ENCODE results near the gene TOX2. TPM values are rescaled to one million over a fixed set of nuclear protein-coding genes. Genes with fewer than 3 reads are reported as not detected.

The TOX2 gene
- total and polyA plus RNA-seq, 5 donors from 2014 or later, result 2.0 to 9.2 (median 3.4) TPM

DNA sequence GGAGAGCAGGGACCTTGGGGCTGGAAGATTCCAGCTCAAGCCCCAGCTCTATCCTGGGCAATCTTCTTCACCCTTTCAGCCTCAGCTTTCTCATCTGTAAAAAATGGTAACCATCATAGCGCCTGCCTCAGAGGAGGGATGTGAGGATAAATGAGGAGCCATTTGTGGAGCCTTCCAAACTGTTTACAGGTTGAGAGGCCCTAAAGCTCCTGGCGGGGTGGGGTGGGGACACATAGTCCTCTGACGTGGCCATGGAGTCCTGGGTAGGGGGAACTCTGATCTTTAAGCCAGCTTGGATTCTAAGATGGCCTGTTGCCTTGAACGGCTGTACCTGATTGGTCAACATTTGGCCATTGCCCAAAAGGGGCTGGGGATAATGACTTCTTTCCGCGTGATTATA is 111.1 kb downstream of the TOX2 start:
- no peak overlapping the region for H3K4me3 ChIP-seq (ENCODE audit: low read depth, low read length)
- H3K4me1 ChIP-seq (ENCODE audit: control insufficient read depth, insufficient read depth, low read length, poor library complexity, severe bottlenecking), result peaks cover 20% of the 10 kb centered on the region
- Mint-ChIP-seq H3K27ac (no peak overlapping the region), H3K27me3 (peaks cover 10% of the 10 kb centered on the region), H3K4me3 (no peak overlapping the region), H3K36me3 (no peaks in the 10 kb centered on the region), H3K9me3 (no peaks in the 10 kb centered on the region), H3K4me1 (peaks cover 0 to 49% (median 29%) of the 10 kb centered on the region in 4 donors)
- H3K27me3 ChIP-seq (ENCODE audit: control insufficient read depth, insufficient read depth, low read length), result no peaks in the 10 kb centered on the region
- no peaks in the 10 kb centered on the region for H3K9me3 ChIP-seq (ENCODE audit: control insufficient read depth in 2 of 2, low read length in 2 of 2)
- H3K36me3 ChIP-seq (ENCODE audit: control insufficient read depth, insufficient read depth, low read length), result no peaks in the 10 kb centered on the region
- DNase-seq (no peak), ATAC-seq (ENCODE audit: low read depth in 2 of 2) (no peak)
- no peak overlapping the region for H3K27ac ChIP-seq (ENCODE audit: insufficient read depth, low read length, poor library complexity, severe bottlenecking)

DNA sequence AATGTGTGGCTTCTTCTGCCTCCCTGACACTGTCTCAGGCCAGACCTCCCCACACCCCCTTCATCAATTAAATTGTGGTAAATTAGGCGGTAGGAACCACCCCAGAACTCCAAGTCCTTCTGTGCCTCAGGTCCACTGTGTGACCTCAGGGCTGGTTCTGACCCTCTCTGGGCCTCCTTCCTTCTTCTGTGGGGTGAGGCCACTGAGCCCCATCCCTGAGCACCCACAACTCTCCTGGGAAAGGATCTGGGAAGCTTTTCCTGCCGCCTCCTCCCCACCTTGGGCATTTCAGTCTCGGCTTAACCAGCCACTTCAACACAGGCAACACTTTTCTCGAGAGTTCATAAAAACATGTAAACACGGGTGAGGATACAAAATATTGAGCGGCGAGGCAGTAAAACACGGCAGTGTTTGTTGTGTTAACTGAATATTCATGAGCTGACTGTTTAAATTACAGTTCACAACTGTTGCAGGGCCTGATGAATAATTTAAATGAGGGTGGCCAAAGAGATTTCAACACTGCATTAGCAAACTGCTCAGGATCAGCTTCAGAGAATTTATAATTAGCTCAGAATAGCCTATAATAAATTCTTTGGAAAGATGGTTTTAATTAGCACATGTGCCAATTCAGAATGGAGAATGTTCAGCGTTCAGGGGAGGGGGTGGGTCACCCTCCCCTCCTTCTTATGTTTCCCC is 112.1 kb downstream of the TOX2 start:
- no peak overlapping the region for H3K4me3 Mint-ChIP-seq
- peak overlapping the region in 1 of 3 donors; percentile 43 for H3K27ac Mint-ChIP-seq
- H3K36me3 Mint-ChIP-seq, result no peaks in the 10 kb centered on the region
- DNase-seq, result no peak
- H3K27me3 Mint-ChIP-seq, result peaks cover 10% of the 10 kb centered on the region
- no peak overlapping the region for H3K4me3 ChIP-seq (ENCODE audit: low read depth, low read length)
- no peaks in the 10 kb centered on the region for H3K36me3 ChIP-seq (ENCODE audit: control insufficient read depth, insufficient read depth, low read length)
- no peaks in the 10 kb centered on the region for H3K9me3 ChIP-seq (ENCODE audit: control insufficient read depth in 2 of 2, low read length in 2 of 2)
- peaks cover 0 to 53% (median 29%) of the 10 kb centered on the region in 4 donors for H3K4me1 Mint-ChIP-seq
- no peak overlapping the region for H3K27ac ChIP-seq (ENCODE audit: insufficient read depth, low read length, poor library complexity, severe bottlenecking)
- H3K4me1 ChIP-seq (ENCODE audit: control insufficient read depth, insufficient read depth, low read length, poor library complexity, severe bottlenecking), result peaks cover 19% of the 10 kb centered on the region
- no peaks in the 10 kb centered on the region for H3K9me3 Mint-ChIP-seq
- no peak for ATAC-seq (ENCODE audit: low read depth in 2 of 2)
- no peaks in the 10 kb centered on the region for H3K27me3 ChIP-seq (ENCODE audit: control insufficient read depth, insufficient read depth, low read length)

DNA sequence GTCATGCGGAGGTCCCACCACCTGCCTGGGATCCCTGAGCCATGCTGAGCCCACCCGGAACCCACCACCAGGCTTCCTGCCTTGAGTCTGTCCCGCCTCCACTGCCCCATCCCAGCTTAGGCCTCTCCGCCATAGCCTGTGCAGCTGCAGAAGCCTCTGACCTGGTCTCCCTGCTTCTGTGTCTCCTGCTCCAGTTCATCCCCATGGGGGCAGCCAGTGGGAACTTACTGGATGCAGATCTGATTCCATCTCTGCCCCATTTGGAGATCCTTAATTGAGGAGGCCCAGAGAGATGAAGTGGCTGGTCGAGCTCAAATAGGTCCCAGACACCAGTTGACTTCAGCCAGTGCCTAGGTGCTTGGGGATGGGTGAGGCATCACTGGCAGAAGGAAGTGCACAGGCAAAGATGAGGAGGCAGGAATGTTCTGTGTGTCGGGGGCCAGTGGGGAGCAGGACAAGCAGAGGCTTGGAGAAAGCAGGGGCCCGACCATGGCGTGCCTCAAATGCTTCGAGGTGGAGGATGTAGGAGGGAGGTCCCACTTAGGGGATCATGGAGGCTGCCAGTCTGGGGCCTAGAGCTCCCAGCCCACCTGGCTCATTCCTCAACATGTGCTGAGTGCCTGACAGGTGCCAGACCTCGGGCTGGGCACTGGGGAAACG is 112.8 kb downstream of the TOX2 start:
- no peaks in the 10 kb centered on the region for H3K27me3 ChIP-seq (ENCODE audit: control insufficient read depth, insufficient read depth, low read length)
- no peak overlapping the region for H3K4me3 Mint-ChIP-seq
- DNase-seq (no peak), ATAC-seq (ENCODE audit: low read depth in 2 of 2) (no peak)
- peak overlapping the region in 1 of 3 donors; percentile 57 for H3K27ac Mint-ChIP-seq
- peaks cover 8% of the 10 kb centered on the region for H3K27me3 Mint-ChIP-seq
- no peaks in the 10 kb centered on the region for H3K9me3 Mint-ChIP-seq
- H3K36me3 Mint-ChIP-seq, result no peaks in the 10 kb centered on the region
- H3K9me3 ChIP-seq (ENCODE audit: control insufficient read depth in 2 of 2, low read length in 2 of 2), result no peaks in the 10 kb centered on the region
- H3K27ac ChIP-seq (ENCODE audit: insufficient read depth, low read length, poor library complexity, severe bottlenecking), result no peak overlapping the region
- H3K4me1 Mint-ChIP-seq, result peaks cover 0 to 57% (median 28%) of the 10 kb centered on the region in 4 donors
- H3K4me1 ChIP-seq (ENCODE audit: control insufficient read depth, insufficient read depth, low read length, poor library complexity, severe bottlenecking), result peaks cover 19% of the 10 kb centered on the region
- H3K4me3 ChIP-seq (ENCODE audit: low read depth, low read length), result no peak overlapping the region
- no peaks in the 10 kb centered on the region for H3K36me3 ChIP-seq (ENCODE audit: control insufficient read depth, insufficient read depth, low read length)

DNA sequence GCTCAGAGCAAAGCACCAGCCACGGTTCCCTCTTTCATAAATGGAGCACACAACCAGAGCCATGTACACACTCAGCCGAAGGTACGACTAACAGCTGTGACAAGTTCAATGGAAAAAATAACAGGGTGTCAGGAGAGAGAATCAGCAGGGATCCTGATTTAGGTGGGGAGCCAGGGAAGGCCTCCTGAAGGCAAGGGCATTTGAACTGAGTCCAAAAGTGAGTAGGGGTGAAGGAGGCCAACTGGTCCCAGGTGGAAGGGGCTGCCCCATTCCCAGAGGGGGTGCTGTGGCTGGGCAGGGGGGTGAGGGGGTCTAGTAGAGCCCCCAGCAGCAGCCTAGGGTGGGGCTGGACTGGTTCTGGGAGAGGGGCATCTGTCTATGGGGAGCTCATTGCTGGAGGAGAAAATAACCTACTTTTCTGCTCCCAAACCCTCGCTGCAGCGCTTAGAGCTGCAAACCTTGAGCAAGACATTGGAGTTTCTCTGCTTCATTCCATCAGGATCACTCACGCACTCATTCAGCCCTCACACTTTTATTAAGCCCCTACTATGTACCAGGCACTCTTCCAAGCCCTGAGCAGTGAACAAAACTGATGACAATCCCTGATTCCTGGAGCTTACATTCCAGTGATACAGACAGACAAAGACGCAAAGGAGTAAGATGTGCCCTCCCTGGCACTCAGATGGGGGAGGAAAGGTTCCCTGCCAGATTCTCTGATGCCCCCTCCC is 113.5 kb downstream of the TOX2 start:
- no peak for ATAC-seq (ENCODE audit: low read depth in 2 of 2)
- Mint-ChIP-seq H3K27ac (peak overlapping the region in 2 of 3 donors; percentile 57 to 87), H3K4me1 (peaks cover 0 to 64% (median 34%) of the 10 kb centered on the region in 4 donors), H3K4me3 (peak overlapping the region in 1 of 4 donors; percentile 80), H3K9me3 (no peaks in the 10 kb centered on the region), H3K27me3 (peaks cover 5% of the 10 kb centered on the region), H3K36me3 (no peaks in the 10 kb centered on the region)
- no peaks in the 10 kb centered on the region for H3K9me3 ChIP-seq (ENCODE audit: control insufficient read depth in 2 of 2, low read length in 2 of 2)
- DNase-seq, result no peak
- H3K27me3 ChIP-seq (ENCODE audit: control insufficient read depth, insufficient read depth, low read length), result no peaks in the 10 kb centered on the region
- no peak overlapping the region for H3K4me3 ChIP-seq (ENCODE audit: low read depth, low read length)
- no peak overlapping the region for H3K27ac ChIP-seq (ENCODE audit: insufficient read depth, low read length, poor library complexity, severe bottlenecking)
- H3K4me1 ChIP-seq (ENCODE audit: control insufficient read depth, insufficient read depth, low read length, poor library complexity, severe bottlenecking), result peaks cover 22% of the 10 kb centered on the region
- H3K36me3 ChIP-seq (ENCODE audit: control insufficient read depth, insufficient read depth, low read length), result no peaks in the 10 kb centered on the region

DNA sequence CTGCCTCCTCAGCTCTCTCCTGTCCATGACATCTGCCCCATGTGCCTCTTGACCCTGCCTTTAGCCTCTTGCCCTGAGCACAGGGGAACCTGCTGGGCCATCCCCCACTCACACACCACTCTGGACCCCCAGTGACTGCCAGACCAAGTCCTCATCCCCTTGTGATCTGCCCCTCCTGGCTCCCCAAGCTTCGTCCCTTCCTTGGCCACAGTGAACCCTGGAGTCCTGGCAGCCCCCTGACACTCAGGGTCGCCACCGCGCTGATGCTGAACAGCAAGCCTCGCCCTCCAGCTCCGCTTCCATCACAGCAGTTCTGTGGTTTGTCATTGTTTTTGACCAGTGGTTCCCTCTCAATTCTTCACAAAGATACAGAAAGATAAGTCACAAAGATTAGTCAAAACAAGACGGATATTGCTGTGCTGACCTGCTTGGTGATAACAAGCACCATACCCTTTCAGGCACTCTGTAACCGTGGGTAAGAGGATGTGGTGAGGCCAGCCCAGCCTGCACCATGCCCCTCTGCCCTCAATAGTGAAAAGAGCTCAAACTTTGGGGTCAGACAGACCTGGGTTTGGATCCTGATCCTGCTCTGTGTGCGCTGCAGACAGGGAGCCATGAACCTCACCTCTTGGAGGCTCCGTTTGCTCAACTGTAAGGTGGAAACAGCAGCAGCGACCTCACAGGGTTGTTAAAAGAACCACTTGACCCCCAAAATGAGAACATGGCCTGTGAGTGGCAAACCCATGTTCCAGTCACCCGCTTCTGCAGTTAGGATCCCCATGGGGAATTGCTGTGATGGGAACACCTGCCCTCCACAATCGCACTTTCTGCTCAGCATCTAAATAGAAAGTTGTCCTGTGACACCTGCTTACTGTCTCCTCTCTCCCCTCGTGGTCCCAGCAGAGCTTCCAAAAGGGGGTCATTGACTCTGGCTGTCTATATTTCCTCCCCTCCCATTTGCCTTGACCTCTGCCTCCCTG is 114.5 kb downstream of the TOX2 start:
- H3K4me3 ChIP-seq (ENCODE audit: low read depth, low read length), result peak overlapping the region; percentile 31
- no peaks in the 10 kb centered on the region for H3K27me3 ChIP-seq (ENCODE audit: control insufficient read depth, insufficient read depth, low read length)
- peaks cover 24% of the 10 kb centered on the region for H3K4me1 ChIP-seq (ENCODE audit: control insufficient read depth, insufficient read depth, low read length, poor library complexity, severe bottlenecking)
- Mint-ChIP-seq H3K27ac (peak overlapping the region; percentile 87 to 96 (median 91)), H3K27me3 (peaks cover 5% of the 10 kb centered on the region), H3K36me3 (no peaks in the 10 kb centered on the region), H3K4me3 (peak overlapping the region; percentile 16 to 80 (median 66)), H3K4me1 (peaks cover 0 to 63% (median 39%) of the 10 kb centered on the region in 4 donors), H3K9me3 (no peaks in the 10 kb centered on the region)
- peak in 2 of 3 donors; percentile 26 to 67 for DNase-seq
- no peak overlapping the region for H3K27ac ChIP-seq (ENCODE audit: insufficient read depth, low read length, poor library complexity, severe bottlenecking)
- H3K36me3 ChIP-seq (ENCODE audit: control insufficient read depth, insufficient read depth, low read length), result no peaks in the 10 kb centered on the region
- no peaks in the 10 kb centered on the region for H3K9me3 ChIP-seq (ENCODE audit: control insufficient read depth in 2 of 2, low read length in 2 of 2)
- ATAC-seq (ENCODE audit: low read depth in 2 of 2), result peak; percentile 79 to 80

DNA sequence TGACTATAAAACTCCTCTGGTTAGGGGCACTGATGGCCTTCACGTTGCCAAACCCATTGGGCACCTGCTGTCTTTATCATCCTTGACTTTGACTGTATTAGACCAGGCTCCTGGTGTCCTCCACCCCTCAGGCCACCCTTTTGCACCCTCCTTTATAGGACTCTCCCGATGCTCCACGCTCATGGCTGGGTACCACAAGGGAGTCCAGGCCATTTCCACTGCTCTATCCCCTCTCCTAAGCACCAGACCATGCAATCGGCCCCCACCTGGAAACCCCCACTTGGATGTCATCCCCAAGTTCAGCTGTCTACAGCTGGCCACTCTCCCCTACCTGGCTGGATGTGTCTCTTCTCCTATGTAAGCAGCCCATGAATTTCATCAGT is 115.2 kb downstream of the TOX2 start:
- Histone ChIP-seq H3K36me3 (ENCODE audit: control insufficient read depth, insufficient read depth, low read length) (no peaks in the 10 kb centered on the region), H3K4me3 (ENCODE audit: low read depth, low read length) (no peak overlapping the region), H3K4me1 (ENCODE audit: control insufficient read depth, insufficient read depth, low read length, poor library complexity, severe bottlenecking) (peaks cover 24% of the 10 kb centered on the region), H3K9me3 (ENCODE audit: control insufficient read depth in 2 of 2, low read length in 2 of 2) (no peaks in the 10 kb centered on the region), H3K27me3 (ENCODE audit: control insufficient read depth, insufficient read depth, low read length) (no peaks in the 10 kb centered on the region), H3K27ac (ENCODE audit: insufficient read depth, low read length, poor library complexity, severe bottlenecking) (no peak overlapping the region)
- DNase-seq, result no peak
- Mint-ChIP-seq H3K27me3 (peaks cover 5% of the 10 kb centered on the region), H3K36me3 (no peaks in the 10 kb centered on the region), H3K4me1 (peaks cover 0 to 63% (median 41%) of the 10 kb centered on the region in 4 donors), H3K4me3 (peak overlapping the region in 1 of 4 donors; percentile 27), H3K9me3 (no peaks in the 10 kb centered on the region), H3K27ac (peak overlapping the region in 1 of 3 donors; percentile 91)
- ATAC-seq (ENCODE audit: low read depth in 2 of 2), result no peak

DNA sequence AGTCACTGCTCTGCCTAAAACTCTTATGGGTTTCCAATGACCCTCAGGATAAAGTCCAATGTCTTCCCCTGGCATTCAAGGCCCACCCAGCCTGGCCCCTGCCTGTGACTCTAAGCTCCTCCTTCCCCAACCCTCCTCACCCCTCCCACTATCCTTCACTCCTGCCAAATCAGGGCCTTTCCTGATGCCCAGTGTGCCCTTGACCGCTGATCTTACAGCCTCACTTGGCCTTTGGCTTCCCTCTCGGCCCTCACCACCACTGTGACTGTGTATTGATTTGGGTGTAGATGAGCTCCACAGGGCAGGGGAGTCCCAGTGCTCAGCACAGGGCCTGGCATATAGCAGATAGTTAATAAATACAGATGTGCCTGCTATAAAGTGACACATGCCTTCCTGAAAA is 115.7 kb downstream of the TOX2 start:
- Mint-ChIP-seq H3K27me3 (peaks cover 5% of the 10 kb centered on the region), H3K4me1 (peaks cover 0 to 63% (median 46%) of the 10 kb centered on the region in 4 donors), H3K9me3 (no peaks in the 10 kb centered on the region), H3K27ac (no peak overlapping the region), H3K4me3 (no peak overlapping the region), H3K36me3 (no peaks in the 10 kb centered on the region)
- Histone ChIP-seq H3K27ac (ENCODE audit: insufficient read depth, low read length, poor library complexity, severe bottlenecking) (no peak overlapping the region), H3K4me1 (ENCODE audit: control insufficient read depth, insufficient read depth, low read length, poor library complexity, severe bottlenecking) (peaks cover 24% of the 10 kb centered on the region), H3K27me3 (ENCODE audit: control insufficient read depth, insufficient read depth, low read length) (no peaks in the 10 kb centered on the region), H3K9me3 (ENCODE audit: control insufficient read depth in 2 of 2, low read length in 2 of 2) (no peaks in the 10 kb centered on the region), H3K36me3 (ENCODE audit: control insufficient read depth, insufficient read depth, low read length) (no peaks in the 10 kb centered on the region), H3K4me3 (ENCODE audit: low read depth, low read length) (no peak overlapping the region)
- DNase-seq (no peak), ATAC-seq (ENCODE audit: low read depth in 2 of 2) (no peak)
